Hepatocyte (in vitro differentiated cells): Measurements from ENCODE around the gene SPTBN2.

Experiments used
- EZH2 ChIP-seq: fragments of 200-600 bp; sonication (generic); IDR thresholded peaks from 2 replicates; pipeline ENCODE4 v1.6.1; 2016; ENCODE audit warnings: antibody characterized with exemption, mild to moderate bottlenecking, borderline replicate concordance
- EZH2phosphoT487 ChIP-seq: fragments of 200-600 bp; sonication (generic); IDR thresholded peaks from one replicate; pipeline ENCODE4 v1.6.1; 2018; ENCODE audit warnings: antibody characterized with exemption, mild to moderate bottlenecking, low read depth, moderate library complexity; ENCODE audit not compliant: unreplicated experiment, severe bottlenecking
- TF ChIP-seq, protein P1 (sequence below): fragments of 200-600 bp; sonication (generic); IDR thresholded peaks from 2 replicates; pipeline ENCODE4 v1.5.1; 2016; ENCODE audit warnings: antibody characterized with exemption, mild to moderate bottlenecking; ENCODE audit not compliant: poor library complexity

DNA sequence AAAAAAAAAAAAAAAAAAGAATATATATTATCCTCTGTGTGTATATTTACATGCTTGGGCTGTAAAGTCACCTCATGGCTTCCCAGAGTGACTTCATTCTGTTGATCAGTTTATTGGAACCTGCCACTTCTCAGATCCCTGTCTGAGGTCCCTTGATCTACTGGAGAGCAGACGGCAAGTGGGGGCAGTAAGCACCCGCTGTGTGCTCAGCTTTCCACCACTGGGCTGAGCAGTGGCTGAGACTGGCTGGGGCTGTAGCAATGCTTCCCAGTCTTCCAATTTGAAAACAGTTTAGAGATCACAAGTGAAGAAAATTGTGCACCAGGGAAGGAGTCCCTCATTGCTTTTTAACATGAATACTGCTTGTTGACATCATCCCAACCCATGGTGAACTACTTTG lies 44.4 kb downstream of the SPTBN2 start:
- TF ChIP-seq, protein P1, sequence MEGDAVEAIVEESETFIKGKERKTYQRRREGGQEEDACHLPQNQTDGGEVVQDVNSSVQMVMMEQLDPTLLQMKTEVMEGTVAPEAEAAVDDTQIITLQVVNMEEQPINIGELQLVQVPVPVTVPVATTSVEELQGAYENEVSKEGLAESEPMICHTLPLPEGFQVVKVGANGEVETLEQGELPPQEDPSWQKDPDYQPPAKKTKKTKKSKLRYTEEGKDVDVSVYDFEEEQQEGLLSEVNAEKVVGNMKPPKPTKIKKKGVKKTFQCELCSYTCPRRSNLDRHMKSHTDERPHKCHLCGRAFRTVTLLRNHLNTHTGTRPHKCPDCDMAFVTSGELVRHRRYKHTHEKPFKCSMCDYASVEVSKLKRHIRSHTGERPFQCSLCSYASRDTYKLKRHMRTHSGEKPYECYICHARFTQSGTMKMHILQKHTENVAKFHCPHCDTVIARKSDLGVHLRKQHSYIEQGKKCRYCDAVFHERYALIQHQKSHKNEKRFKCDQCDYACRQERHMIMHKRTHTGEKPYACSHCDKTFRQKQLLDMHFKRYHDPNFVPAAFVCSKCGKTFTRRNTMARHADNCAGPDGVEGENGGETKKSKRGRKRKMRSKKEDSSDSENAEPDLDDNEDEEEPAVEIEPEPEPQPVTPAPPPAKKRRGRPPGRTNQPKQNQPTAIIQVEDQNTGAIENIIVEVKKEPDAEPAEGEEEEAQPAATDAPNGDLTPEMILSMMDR = no peak
- no peak for TF ChIP-seq EZH2
- TF ChIP-seq EZH2phosphoT487 = no peak
